Esophagus muscularis mucosa (tissue), 4 donors: ENCODE data around the gene FLACC1. TPM values are rescaled to one million over a fixed set of nuclear protein-coding genes. Genes with fewer than 3 reads are reported as not detected.

Experiments
- DNase-seq: peaks from one replicate; pipeline ENCODE4 v3.0.0-alpha.2; 2017; ENCODE audit errors: extremely low spot score
- H3K27ac ChIP-seq, 4 donors: fragments of 200-600 bp; sonication (generic); replicated peaks in 1 of 4; 1 replicate in 3 of 4; 2 replicates in 1 of 4; pipeline ENCODE4 v1.5.1; 2016 to 2019; ENCODE audit warnings: mild to moderate bottlenecking in 1 of 4
- H3K27me3 ChIP-seq, 4 donors: fragments of 200-600 bp; sonication (generic); one replicate each; pipeline versions ENCODE4 v1.5.1 to v1.6.0; 2016 to 2019
- H3K36me3 ChIP-seq, 4 donors: fragments of 200-600 bp; sonication (generic); one replicate each; pipeline ENCODE4 v1.5.1; 2016 to 2019
- H3K4me1 ChIP-seq, 4 donors: fragments of 200-600 bp; sonication (generic); one replicate each; pipeline ENCODE4 v1.5.1; 2016 to 2019
- H3K4me3 ChIP-seq, 4 donors: fragments of 200-600 bp; sonication (generic); 1 replicate in 2 of 4; 2 replicates in 2 of 4; pipeline ENCODE4 v1.5.1; 2016 to 2019; ENCODE audit warnings: mild to moderate bottlenecking in 4 of 4, moderate library complexity in 1 of 4
- H3K9me3 ChIP-seq, 4 donors: fragments of 200-600 bp; sonication (generic); 1 replicate in 3 of 4; 2 replicates in 1 of 4; pipeline ENCODE4 v1.5.1; 2016 to 2019
- EP300 ChIP-seq: sonication (generic); formaldehyde crosslinking; IDR thresholded peaks from one replicate; pipeline ENCODE4 v1.6.1; 2017; ENCODE audit warnings: antibody characterized with exemption
- POLR2A ChIP-seq: fragments of 450-650 bp; IDR thresholded peaks from one replicate; pipeline ENCODE4 v1.6.1; 2017; ENCODE audit warnings: antibody characterized with exemption, moderate library complexity, mild to moderate bottlenecking, low read depth
- POLR2AphosphoS5 ChIP-seq, 2 donors: sonication (generic); formaldehyde crosslinking; IDR thresholded peaks; one replicate each; pipeline ENCODE4 v1.6.1; 2017; ENCODE audit warnings: antibody characterized with exemption in 2 of 2
- WGBS: methylation state at CpG from one replicate; pipeline ENCODE4 v1.1.5; 2018; 5-methylcytosine and 5-hydroxymethylcytosine counted together
- intact Hi-C: fragments of 100-400 bp; cut with DNase I; formaldehyde crosslinking; loops from one replicate; pipeline ENCODE4 v1.15.1; 2023
- total RNA-seq, 4 donors: library from RNA; depleted of rRNA; stranded (reverse); fragments of >200 nt; gene quantifications; one replicate each; pipeline versions ENCODE4 v1.1.0 to v1.2.1, GENCODE V29; 2016
- TF ChIP-seq, protein P1 (sequence below), 3 experiments: fragments of 200-600 bp in 2 of 3; fragments of 450-650 bp in 1 of 3; sonication (generic) in 2 of 3; IDR thresholded peaks; one replicate each; pipeline ENCODE4 v1.5.1; 2017 to 2019; ENCODE audit warnings: antibody characterized with exemption in 3 of 3, mild to moderate bottlenecking in 2 of 3, moderate library complexity in 1 of 3

FLACC1 gene
- total RNA-seq, 4 donors from 2014 or later: 1.2 to 5.1 (median 4.2) TPM

- Histone ChIP-seq H3K9me3 (no peaks in the 10 kb centered on the region), H3K4me3 (no peak overlapping the region), H3K36me3 (peaks cover 0 to 30% (median 12%) of the 10 kb centered on the region in 4 donors), H3K27me3 (no peaks in the 10 kb centered on the region), H3K27ac (no peak overlapping the region), H3K4me1 (peaks cover 0 to 18% (median 16%) of the 10 kb centered on the region in 4 donors)
- TF ChIP-seq EP300: no peak
- TF ChIP-seq, protein P1, sequence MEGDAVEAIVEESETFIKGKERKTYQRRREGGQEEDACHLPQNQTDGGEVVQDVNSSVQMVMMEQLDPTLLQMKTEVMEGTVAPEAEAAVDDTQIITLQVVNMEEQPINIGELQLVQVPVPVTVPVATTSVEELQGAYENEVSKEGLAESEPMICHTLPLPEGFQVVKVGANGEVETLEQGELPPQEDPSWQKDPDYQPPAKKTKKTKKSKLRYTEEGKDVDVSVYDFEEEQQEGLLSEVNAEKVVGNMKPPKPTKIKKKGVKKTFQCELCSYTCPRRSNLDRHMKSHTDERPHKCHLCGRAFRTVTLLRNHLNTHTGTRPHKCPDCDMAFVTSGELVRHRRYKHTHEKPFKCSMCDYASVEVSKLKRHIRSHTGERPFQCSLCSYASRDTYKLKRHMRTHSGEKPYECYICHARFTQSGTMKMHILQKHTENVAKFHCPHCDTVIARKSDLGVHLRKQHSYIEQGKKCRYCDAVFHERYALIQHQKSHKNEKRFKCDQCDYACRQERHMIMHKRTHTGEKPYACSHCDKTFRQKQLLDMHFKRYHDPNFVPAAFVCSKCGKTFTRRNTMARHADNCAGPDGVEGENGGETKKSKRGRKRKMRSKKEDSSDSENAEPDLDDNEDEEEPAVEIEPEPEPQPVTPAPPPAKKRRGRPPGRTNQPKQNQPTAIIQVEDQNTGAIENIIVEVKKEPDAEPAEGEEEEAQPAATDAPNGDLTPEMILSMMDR (IDR thresholded peaks at IDR 0.05): no peak
- no peak for TF ChIP-seq POLR2A
- TF ChIP-seq POLR2AphosphoS5 (IDR thresholded peaks at IDR 0.05): no peak
- intact Hi-C loops: no loop called here
- DNase-seq: peak; percentile 8
- 81% methylated on average over 7 of the region's 7 CpGs for WGBS
These were observed 92.5 kb downstream of the FLACC1 start for GRCh38 chr2:201264472-201265173.

DNA sequence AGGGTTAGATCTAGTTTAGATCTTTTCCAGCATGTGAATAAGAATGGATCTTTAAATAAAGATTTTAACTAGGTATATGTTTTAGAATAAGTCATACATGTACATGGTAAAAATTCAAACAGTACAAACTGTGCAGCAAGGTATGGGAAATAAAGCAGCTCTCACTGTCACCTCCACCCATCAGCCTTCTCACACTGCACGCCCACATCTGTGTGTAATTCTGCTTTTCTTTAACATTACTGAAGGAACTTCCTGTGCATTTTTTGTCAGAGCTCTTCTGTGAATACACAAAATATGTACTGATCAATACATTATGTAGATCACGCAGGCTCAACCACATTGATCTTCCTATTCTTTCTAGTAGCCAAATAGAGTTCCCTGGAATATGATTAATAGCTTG, 93.4 kb downstream of the FLACC1 start:
- WGBS: 83% methylated on average over 2 of the region's 2 CpGs
- TF ChIP-seq, protein P1 (IDR thresholded peaks at IDR 0.05): no peak
- TF ChIP-seq EP300 (no peak), POLR2AphosphoS5 (IDR thresholded peaks at IDR 0.05) (no peak), POLR2A (no peak)
- peaks cover 0 to 23% (median 10%) of the 10 kb centered on the region in 4 donors for H3K36me3 ChIP-seq

DNA sequence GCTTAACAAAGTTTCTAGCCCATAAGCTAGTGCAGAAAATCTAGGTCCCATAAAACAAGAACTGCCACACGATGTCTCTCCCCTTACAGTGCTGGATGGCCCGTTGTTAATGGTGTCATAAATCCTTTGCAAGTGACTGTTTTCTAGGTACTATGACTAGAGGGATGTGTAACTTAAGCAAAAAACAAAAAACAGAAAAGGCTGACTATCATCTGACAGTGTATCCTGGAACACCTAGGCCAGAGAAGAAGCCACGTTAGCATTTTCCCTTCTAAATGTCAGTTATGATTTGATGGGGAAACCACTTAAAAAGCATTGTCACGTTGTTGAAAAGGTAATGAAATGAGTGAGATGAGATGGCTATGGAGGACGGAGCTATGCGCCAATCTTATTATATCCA, 94.4 kb downstream of the FLACC1 start:
- H3K36me3 ChIP-seq: peaks cover 0 to 16% (median 5%) of the 10 kb centered on the region in 4 donors
- intact Hi-C loops: no loop called here
- WGBS: 83% methylated on average over 6 of the region's 6 CpGs

More for the DNA sequence above, 93.4 kb downstream of the FLACC1 start:
- no peak for DNase-seq
- H3K27ac ChIP-seq: no peak overlapping the region
- no peaks in the 10 kb centered on the region for H3K9me3 ChIP-seq
- intact Hi-C loops: no loop called here
- H3K27me3 ChIP-seq: no peaks in the 10 kb centered on the region
- H3K4me1 ChIP-seq: peaks cover 3 to 27% (median 24%) of the 10 kb centered on the region in 4 donors
- no peak overlapping the region for H3K4me3 ChIP-seq

DNA sequence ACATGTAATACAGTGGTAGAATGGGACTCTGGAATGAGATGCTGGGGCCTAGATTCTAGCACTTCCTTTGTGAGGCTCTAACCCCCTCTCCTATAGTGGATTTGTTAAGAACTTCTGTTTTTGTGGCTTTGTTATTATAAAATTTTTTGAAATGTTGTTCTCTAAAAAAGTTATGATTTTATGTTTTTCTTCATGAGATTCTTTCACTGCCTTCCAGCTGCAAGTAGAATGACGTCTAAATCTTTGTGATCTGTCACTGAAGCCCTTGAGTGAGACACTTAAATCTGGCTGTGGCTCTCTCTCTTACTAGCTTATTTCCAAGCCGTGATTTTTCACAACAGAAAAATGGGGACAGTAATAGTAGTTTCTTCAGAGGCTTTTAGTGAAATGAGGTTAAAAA, 95.2 kb downstream of the FLACC1 start:
- Histone ChIP-seq H3K9me3 (no peaks in the 10 kb centered on the region), H3K4me3 (peak overlapping the region; percentile 3 to 34 (median 20)), H3K4me1 (peaks cover 4 to 39% (median 33%) of the 10 kb centered on the region in 4 donors), H3K27ac (no peak overlapping the region), H3K27me3 (no peaks in the 10 kb centered on the region), H3K36me3 (peaks cover 0 to 8% (median 2%) of the 10 kb centered on the region in 4 donors)
- intact Hi-C loops: no loop called here
- no peak for DNase-seq
- 71% methylated on average over 2 of the region's 2 CpGs for WGBS
- no peak for TF ChIP-seq EP300
- TF ChIP-seq POLR2AphosphoS5 (IDR thresholded peaks at IDR 0.05): no peak
- TF ChIP-seq, protein P1 (IDR thresholded peaks at IDR 0.05): no peak
- no peak for TF ChIP-seq POLR2A

More for the DNA sequence above, 94.4 kb downstream of the FLACC1 start:
- H3K27me3 ChIP-seq: no peaks in the 10 kb centered on the region
- no peak overlapping the region for H3K4me3 ChIP-seq
- no peak overlapping the region for H3K27ac ChIP-seq
- TF ChIP-seq POLR2AphosphoS5 (IDR thresholded peaks at IDR 0.05): no peak
- TF ChIP-seq EP300: no peak
- no peak for TF ChIP-seq POLR2A
- TF ChIP-seq, protein P1 (IDR thresholded peaks at IDR 0.05): no peak
- no peak for DNase-seq
- no peaks in the 10 kb centered on the region for H3K9me3 ChIP-seq
- peaks cover 4 to 31% (median 26%) of the 10 kb centered on the region in 4 donors for H3K4me1 ChIP-seq
